C4-2B (cell line): ENCODE data around the gene SYNPR.

Experiments
- ZFX ChIP-seq: fragments of 450-650 bp; IDR thresholded peaks from 2 replicates; pipeline ENCODE4 v1.6.1; 2017
- TF ChIP-seq, protein P1 (sequence below): fragments of 450-650 bp; conservative IDR thresholded peaks from 2 replicates; pipeline ENCODE4 v1.5.1; 2017; ENCODE audit warnings: mild to moderate bottlenecking

- TF ChIP-seq, protein P1, sequence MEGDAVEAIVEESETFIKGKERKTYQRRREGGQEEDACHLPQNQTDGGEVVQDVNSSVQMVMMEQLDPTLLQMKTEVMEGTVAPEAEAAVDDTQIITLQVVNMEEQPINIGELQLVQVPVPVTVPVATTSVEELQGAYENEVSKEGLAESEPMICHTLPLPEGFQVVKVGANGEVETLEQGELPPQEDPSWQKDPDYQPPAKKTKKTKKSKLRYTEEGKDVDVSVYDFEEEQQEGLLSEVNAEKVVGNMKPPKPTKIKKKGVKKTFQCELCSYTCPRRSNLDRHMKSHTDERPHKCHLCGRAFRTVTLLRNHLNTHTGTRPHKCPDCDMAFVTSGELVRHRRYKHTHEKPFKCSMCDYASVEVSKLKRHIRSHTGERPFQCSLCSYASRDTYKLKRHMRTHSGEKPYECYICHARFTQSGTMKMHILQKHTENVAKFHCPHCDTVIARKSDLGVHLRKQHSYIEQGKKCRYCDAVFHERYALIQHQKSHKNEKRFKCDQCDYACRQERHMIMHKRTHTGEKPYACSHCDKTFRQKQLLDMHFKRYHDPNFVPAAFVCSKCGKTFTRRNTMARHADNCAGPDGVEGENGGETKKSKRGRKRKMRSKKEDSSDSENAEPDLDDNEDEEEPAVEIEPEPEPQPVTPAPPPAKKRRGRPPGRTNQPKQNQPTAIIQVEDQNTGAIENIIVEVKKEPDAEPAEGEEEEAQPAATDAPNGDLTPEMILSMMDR, result no peak
- no peak for TF ChIP-seq ZFX
Observed at GRCh38 chr3:63631670-63632069, 353.6 kb downstream of the SYNPR start.
